Measurements from ENCODE around the gene FMO1. TPM values are rescaled to one million over a fixed set of nuclear protein-coding genes. Genes with fewer than 3 reads are reported as not detected.

The FMO1 gene
- polyA plus RNA-seq, 1 donor: 123 TPM

DNA sequence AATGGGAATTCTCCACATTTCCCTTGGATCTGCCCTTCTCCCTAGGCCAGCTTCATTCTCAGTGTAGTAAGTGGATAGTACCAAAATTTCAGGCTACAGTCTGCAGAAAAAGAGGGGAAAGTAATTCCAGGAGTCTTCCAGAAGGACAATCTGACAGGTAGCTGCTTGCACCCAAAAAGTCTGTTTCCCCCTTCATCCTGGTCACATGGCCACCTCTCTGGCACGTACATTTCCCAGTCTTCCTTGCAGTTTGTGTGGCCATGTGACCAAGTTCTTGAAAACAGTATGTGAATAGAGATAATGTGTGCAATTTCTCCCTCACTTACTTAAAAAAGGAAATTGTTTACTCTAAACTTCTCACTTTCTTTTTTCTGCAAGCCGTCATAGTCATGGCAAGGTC, 51.0 kb downstream of the FMO1 start:
- no peak overlapping the region for H3K4me3 ChIP-seq (ENCODE audit: low read length)
- no peak overlapping the region for H3K27ac ChIP-seq (ENCODE audit: low read length)
- WGBS (ENCODE audit: insufficient coverage, low lambda C conversion rate): no CpG with 5 or more reads among the region's 2 CpGs
- no peaks in the 10 kb centered on the region for H3K27me3 ChIP-seq (ENCODE audit: control insufficient read depth, insufficient read depth, low read length)
- H3K36me3 ChIP-seq (ENCODE audit: control insufficient read depth, insufficient read depth, low read length): no peaks in the 10 kb centered on the region
- DNase-seq: no peak
- H3K9me3 ChIP-seq (ENCODE audit: control insufficient read depth, low read depth, low read length): peaks cover 28% of the 10 kb centered on the region
- no peaks in the 10 kb centered on the region for H3K4me1 ChIP-seq (ENCODE audit: control insufficient read depth, insufficient read depth, low read length)

DNA sequence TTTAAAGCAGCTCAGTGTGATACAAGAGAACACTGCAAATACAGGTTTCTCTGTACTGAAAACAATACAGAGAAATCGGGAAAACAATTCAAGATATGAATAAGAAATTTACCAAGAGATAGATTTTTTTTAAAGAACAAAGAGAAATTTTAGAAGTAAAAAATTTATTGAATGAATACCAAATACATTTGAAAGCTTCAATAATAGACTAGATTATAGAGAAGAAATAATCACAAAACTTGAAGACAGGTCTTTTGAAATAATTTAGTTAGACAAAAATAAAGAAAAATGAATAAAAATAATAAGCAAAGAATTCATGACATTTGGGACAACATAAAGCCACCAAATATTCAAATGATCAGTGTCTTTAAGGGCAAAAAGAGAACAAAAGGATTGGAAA, 52.1 kb downstream of the FMO1 start:
- Histone ChIP-seq H3K36me3 (ENCODE audit: control insufficient read depth, insufficient read depth, low read length) (no peaks in the 10 kb centered on the region), H3K27ac (ENCODE audit: low read length) (no peak overlapping the region), H3K9me3 (ENCODE audit: control insufficient read depth, low read depth, low read length) (peaks cover 32% of the 10 kb centered on the region), H3K27me3 (ENCODE audit: control insufficient read depth, insufficient read depth, low read length) (no peaks in the 10 kb centered on the region), H3K4me1 (ENCODE audit: control insufficient read depth, insufficient read depth, low read length) (no peaks in the 10 kb centered on the region), H3K4me3 (ENCODE audit: low read length) (no peak overlapping the region)
- no CpG with 5 or more reads among the region's 1 CpG for WGBS (ENCODE audit: insufficient coverage, low lambda C conversion rate)
- DNase-seq: no peak

DNA sequence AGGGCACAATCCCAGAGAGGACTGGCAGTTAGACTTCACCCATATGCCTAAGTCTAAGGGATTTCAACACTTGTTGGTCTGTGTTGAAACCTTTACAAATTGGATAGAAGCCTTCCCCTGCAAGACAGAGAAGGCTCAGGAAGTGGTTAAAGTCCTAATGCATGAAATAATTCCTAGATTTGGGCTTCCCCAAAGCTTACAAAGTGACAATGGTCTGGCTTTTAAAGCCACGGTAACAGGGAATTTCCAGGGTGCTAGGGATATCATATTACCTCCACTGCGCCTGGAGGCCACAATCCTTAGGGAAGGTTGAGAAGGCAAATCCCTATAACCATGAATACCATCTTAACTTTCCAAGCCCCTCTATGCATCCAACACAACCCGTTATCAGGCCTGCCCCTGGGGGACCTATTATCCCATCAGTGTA, 62.4 kb downstream of the FMO1 start:
- DNase-seq: no peak
- Histone ChIP-seq H3K36me3 (ENCODE audit: control insufficient read depth, insufficient read depth, low read length) (no peaks in the 10 kb centered on the region), H3K4me3 (ENCODE audit: low read length) (no peak overlapping the region), H3K4me1 (ENCODE audit: control insufficient read depth, insufficient read depth, low read length) (peaks cover 2% of the 10 kb centered on the region), H3K27ac (ENCODE audit: low read length) (no peak overlapping the region), H3K9me3 (ENCODE audit: control insufficient read depth, low read depth, low read length) (no peaks in the 10 kb centered on the region), H3K27me3 (ENCODE audit: control insufficient read depth, insufficient read depth, low read length) (no peaks in the 10 kb centered on the region)
- WGBS (ENCODE audit: insufficient coverage, low lambda C conversion rate): no CpG with 5 or more reads among the region's 3 CpGs

DNA sequence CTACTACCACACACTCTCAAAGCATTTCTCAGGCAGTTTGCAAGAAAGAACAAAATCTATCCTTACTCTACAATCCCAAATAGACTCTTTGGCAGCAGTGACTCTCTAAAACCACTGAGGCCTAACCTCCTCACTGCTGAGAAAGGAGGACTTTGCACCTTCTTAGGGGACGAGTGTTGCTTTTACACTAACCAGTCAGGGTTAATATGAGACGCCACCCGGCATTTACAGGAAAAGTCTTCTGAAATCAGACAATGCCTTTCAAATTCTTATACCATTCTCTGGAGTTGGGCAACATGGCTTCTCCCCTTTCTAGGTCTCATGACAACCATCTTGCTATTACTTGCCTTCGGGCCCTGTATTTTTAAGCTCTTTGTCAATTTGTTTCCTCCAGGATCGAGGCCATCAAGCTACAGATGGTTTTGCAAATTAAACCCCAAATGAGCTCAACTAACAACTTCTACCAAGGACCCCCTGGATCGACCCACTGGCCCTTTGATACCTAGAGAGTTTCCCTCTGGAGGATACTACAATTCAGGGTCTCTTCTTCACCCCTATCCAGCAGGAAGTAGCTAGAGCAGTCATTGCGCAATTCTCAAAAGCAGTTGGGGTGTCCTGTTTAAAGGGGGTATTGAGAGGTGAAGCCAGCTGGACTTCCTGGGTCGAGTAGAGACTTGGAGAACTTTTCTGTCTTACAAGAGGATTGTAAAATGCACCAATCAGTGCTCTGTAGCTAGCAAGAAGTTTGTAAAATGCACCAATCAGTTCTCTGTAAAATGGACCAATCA, 63.7 kb downstream of the FMO1 start:
- H3K9me3 ChIP-seq (ENCODE audit: control insufficient read depth, low read depth, low read length): no peaks in the 10 kb centered on the region
- peaks cover 2% of the 10 kb centered on the region for H3K4me1 ChIP-seq (ENCODE audit: control insufficient read depth, insufficient read depth, low read length)
- no peak for DNase-seq
- H3K27me3 ChIP-seq (ENCODE audit: control insufficient read depth, insufficient read depth, low read length): no peaks in the 10 kb centered on the region
- H3K27ac ChIP-seq (ENCODE audit: low read length): no peak overlapping the region
- no peaks in the 10 kb centered on the region for H3K36me3 ChIP-seq (ENCODE audit: control insufficient read depth, insufficient read depth, low read length)
- 100% methylated on average over 2 of the region's 8 CpGs for WGBS (ENCODE audit: insufficient coverage, low lambda C conversion rate)
- H3K4me3 ChIP-seq (ENCODE audit: low read length): no peak overlapping the region

DNA sequence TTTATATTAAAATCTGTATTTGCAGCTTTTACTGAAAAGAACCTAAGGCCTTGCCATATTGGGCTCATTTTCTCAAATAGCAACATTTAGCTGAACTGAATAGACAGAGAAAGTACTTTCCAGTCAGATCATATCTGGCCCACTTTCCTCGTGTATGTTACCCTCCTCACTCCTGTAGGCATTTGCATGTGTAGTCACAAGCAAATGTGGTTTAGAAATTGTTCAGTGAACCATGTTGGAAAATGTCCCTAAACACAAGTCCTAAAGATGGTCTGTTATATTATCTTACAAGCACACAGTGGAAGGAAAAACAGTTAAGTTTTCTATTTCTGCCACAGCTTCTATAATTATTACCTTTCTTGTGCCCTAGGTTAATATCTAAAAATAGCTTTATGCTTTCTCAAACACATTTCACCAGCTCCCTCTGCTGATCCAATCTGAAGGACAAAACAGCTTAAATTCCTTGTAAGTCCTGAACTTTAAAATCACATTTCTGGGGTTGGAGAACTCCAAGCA, 65.1 kb downstream of the FMO1 start:
- no peaks in the 10 kb centered on the region for H3K27me3 ChIP-seq (ENCODE audit: control insufficient read depth, insufficient read depth, low read length)
- H3K4me1 ChIP-seq (ENCODE audit: control insufficient read depth, insufficient read depth, low read length): peaks cover 2% of the 10 kb centered on the region
- H3K9me3 ChIP-seq (ENCODE audit: control insufficient read depth, low read depth, low read length): no peaks in the 10 kb centered on the region
- no peak overlapping the region for H3K4me3 ChIP-seq (ENCODE audit: low read length)
- peak overlapping the region; percentile 67 for H3K27ac ChIP-seq (ENCODE audit: low read length)
- WGBS (ENCODE audit: insufficient coverage, low lambda C conversion rate): no CpG with 5 or more reads among the region's 1 CpG
- no peaks in the 10 kb centered on the region for H3K36me3 ChIP-seq (ENCODE audit: control insufficient read depth, insufficient read depth, low read length)
- no peak for DNase-seq

DNA sequence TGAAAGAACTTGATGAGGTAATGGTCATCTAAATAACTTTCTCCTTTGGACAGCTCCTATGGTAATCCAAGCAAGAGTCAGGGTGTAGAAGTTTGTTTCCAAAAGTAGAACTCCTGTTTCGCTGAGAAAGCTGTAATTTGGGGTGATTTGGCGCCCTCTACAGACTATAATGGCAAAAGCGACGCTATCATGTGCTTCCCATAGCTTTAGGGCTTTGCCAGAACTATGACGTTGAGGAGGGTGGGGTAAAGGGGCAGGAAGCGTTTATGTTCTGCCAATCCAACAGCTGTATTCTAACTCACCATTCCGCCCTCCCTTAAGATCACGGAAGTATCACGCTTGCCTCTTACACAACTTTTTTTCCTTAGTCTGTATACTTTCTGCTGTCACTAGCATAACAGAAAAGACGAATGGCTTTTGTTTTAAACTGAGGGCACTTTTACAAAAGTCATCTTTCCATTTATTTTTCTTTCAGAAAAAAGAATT, 65.6 kb downstream of the FMO1 start, which contains the start of gene FMO4:
FMO4 (plus strand) TSS at position 349 of the 486 bp plus-strand sequence. CDS start 5,643 bp downstream, outside the sequence.
- H3K27me3 ChIP-seq (ENCODE audit: control insufficient read depth, insufficient read depth, low read length): no peaks in the 10 kb centered on the region
- WGBS (ENCODE audit: insufficient coverage, low lambda C conversion rate): 0% methylated on average over 6 of the region's 10 CpGs
- peak within 1 kb of the TSS; percentile 44 for H3K4me3 ChIP-seq (ENCODE audit: low read length)
- peaks cover 2% of the 10 kb centered on the region for H3K4me1 ChIP-seq (ENCODE audit: control insufficient read depth, insufficient read depth, low read length)
- peaks cover 3% of the 10 kb centered on the region for H3K36me3 ChIP-seq (ENCODE audit: control insufficient read depth, insufficient read depth, low read length)
- peak; percentile 98 to 99 for DNase-seq
- H3K9me3 ChIP-seq (ENCODE audit: control insufficient read depth, low read depth, low read length): no peaks in the 10 kb centered on the region
- H3K27ac ChIP-seq (ENCODE audit: low read length): peak within 1 kb of the TSS; percentile 90

DNA sequence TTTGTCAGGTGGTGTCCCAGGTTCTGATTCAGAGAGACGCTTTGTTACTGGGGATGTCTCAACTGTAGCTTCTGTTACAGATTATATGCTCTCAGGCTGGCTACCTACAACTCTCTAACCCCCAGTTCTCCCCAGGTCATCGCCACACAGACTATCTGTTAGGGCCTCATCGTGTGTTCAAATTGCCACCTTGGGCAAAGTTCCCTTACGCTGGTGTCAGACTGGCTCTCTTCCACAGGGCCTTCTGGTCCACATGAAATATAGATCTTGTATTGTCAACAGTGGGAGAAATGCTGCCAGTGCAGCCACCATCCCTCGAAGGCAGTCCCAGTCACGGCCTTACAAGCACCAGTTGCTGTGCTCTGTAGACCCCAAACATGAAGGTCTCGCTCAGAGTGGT, 81.0 kb downstream of the FMO1 start:
- peak; percentile 44 to 67 for DNase-seq
- H3K9me3 ChIP-seq (ENCODE audit: control insufficient read depth, low read depth, low read length): no peaks in the 10 kb centered on the region
- no peaks in the 10 kb centered on the region for H3K27me3 ChIP-seq (ENCODE audit: control insufficient read depth, insufficient read depth, low read length)
- H3K4me3 ChIP-seq (ENCODE audit: low read length): no peak overlapping the region
- peak overlapping the region; percentile 67 for H3K27ac ChIP-seq (ENCODE audit: low read length)
- H3K4me1 ChIP-seq (ENCODE audit: control insufficient read depth, insufficient read depth, low read length): peaks cover 15% of the 10 kb centered on the region
- peaks cover 6% of the 10 kb centered on the region for H3K36me3 ChIP-seq (ENCODE audit: control insufficient read depth, insufficient read depth, low read length)
- no CpG with 5 or more reads among the region's 7 CpGs for WGBS (ENCODE audit: insufficient coverage, low lambda C conversion rate)

DNA sequence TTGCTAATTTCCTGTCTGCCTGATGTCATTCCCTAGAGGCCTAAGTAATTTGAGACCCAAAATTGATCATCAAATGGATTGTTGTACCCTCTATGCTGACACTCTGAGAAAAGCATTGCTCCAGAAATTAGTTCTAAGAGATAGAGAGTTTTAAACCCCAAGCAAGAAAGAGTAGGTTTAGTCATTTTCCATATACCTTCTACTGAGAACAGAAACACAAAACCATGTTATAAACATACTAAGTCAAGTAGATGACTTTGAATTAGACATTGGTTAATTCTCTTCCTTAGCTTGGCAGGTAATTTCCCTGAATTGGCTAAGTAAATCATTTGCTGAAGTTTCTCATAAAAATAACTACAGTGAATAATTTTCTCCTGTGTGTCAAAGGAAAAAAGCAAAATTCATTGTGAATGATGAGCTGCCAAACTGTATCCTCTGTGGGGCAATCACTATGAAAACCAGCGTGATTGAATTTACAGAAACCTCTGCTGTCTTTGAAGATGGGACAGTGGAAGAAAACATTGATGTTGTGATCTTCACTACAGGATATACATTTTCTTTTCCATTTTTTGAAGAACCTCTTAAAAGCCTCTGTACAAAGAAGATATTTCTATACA, 85.8 kb downstream of the FMO1 start:
- peaks cover 6% of the 10 kb centered on the region for H3K4me1 ChIP-seq (ENCODE audit: control insufficient read depth, insufficient read depth, low read length)
- no peak for DNase-seq
- no peak overlapping the region for H3K4me3 ChIP-seq (ENCODE audit: low read length)
- H3K36me3 ChIP-seq (ENCODE audit: control insufficient read depth, insufficient read depth, low read length): peaks cover 13% of the 10 kb centered on the region
- WGBS (ENCODE audit: insufficient coverage, low lambda C conversion rate): no CpG with 5 or more reads among the region's 1 CpG
- no peaks in the 10 kb centered on the region for H3K27me3 ChIP-seq (ENCODE audit: control insufficient read depth, insufficient read depth, low read length)
- H3K9me3 ChIP-seq (ENCODE audit: control insufficient read depth, low read depth, low read length): no peaks in the 10 kb centered on the region
- no peak overlapping the region for H3K27ac ChIP-seq (ENCODE audit: low read length)

Other genes with a start within 250 kb of the FMO1 start
- gene FMO3, start 157.6 kb upstream of the FMO1 start, polyA plus RNA-seq: 0.19 TPM
- gene FMO2, start 63.2 kb upstream of the FMO1 start, polyA plus RNA-seq: 0.28 TPM
- gene FMO4, start 65.7 kb downstream of the FMO1 start, polyA plus RNA-seq: 27.1 TPM
- 107 TPM for gene PRRC2C, start 237.0 kb downstream of the FMO1 start, polyA plus RNA-seq